ENCODE data around the gene PHF21B. TPM values are rescaled to one million over a fixed set of nuclear protein-coding genes. Genes with fewer than 3 reads are reported as not detected.

The PHF21B gene
- total and polyA plus RNA-seq, 3 donors from 2014 or later = 8.5 to 37.9 (median 19.0) TPM

- no peak for TF ChIP-seq POLR2A (IDR thresholded peaks at IDR 0.05)
- no peak for TF ChIP-seq CTCF (IDR thresholded peaks at IDR 0.05)
- no peak for DNase-seq
- intact Hi-C loops (cut with DNase I; ENCODE audit: low total_unique reads) = no loop called here
These were observed 116.7 kb downstream of the PHF21B start for GRCh38 chr22:44892803-44893730.

GRCh38 chr22:44892243-44892642 is 117.6 kb downstream of the PHF21B start:
- H3K27ac ChIP-seq = no peak overlapping the region
- H3K4me3 ChIP-seq = no peak overlapping the region
- no peaks in the 10 kb centered on the region for H3K9me3 ChIP-seq
- TF ChIP-seq CTCF (IDR thresholded peaks at IDR 0.05) (no peak), POLR2A (IDR thresholded peaks at IDR 0.05) (no peak)
- intact Hi-C loops (cut with DNase I; ENCODE audit: low total_unique reads) = no loop called here
- H3K27me3 ChIP-seq = no peaks in the 10 kb centered on the region
- no peak for DNase-seq
- H3K36me3 ChIP-seq (ENCODE audit: low read depth, missing control alignments) = no peaks in the 10 kb centered on the region
- 83 to 91% methylated on average over 13 of the region's 13 CpGs for WGBS, 2 donors
- no peaks in the 10 kb centered on the region for H3K4me1 ChIP-seq

More at GRCh38 chr22:44892803-44893730, 116.7 kb downstream of the PHF21B start:
- 91 to 95% methylated on average over 10 to 20 of the region's 20 CpGs for WGBS, 2 donors
- H3K9me3 ChIP-seq = no peaks in the 10 kb centered on the region
- no peaks in the 10 kb centered on the region for H3K4me1 ChIP-seq
- H3K4me3 ChIP-seq = no peak overlapping the region
- no peaks in the 10 kb centered on the region for H3K36me3 ChIP-seq (ENCODE audit: low read depth, missing control alignments)
- no peaks in the 10 kb centered on the region for H3K27me3 ChIP-seq
- no peak overlapping the region for H3K27ac ChIP-seq

GRCh38 chr22:44891791-44892190 is 118.0 kb downstream of the PHF21B start:
- Histone ChIP-seq H3K9me3 (no peaks in the 10 kb centered on the region), H3K27me3 (no peaks in the 10 kb centered on the region), H3K4me1 (no peaks in the 10 kb centered on the region), H3K36me3 (ENCODE audit: low read depth, missing control alignments) (no peaks in the 10 kb centered on the region), H3K27ac (no peak overlapping the region), H3K4me3 (no peak overlapping the region)
- 87 to 100% methylated on average over 5 to 11 of the region's 11 CpGs for WGBS, 2 donors
- TF ChIP-seq CTCF (IDR thresholded peaks at IDR 0.05) (no peak), POLR2A (IDR thresholded peaks at IDR 0.05) (no peak)
- intact Hi-C loops (cut with DNase I; ENCODE audit: low total_unique reads) = no loop called here
- no peak for DNase-seq

GRCh38 chr22:44891293-44891747 is 118.5 kb downstream of the PHF21B start:
- intact Hi-C loops (cut with DNase I; ENCODE audit: low total_unique reads) = no loop called here
- Histone ChIP-seq H3K36me3 (ENCODE audit: low read depth, missing control alignments) (no peaks in the 10 kb centered on the region), H3K4me3 (no peak overlapping the region), H3K27ac (no peak overlapping the region), H3K9me3 (no peaks in the 10 kb centered on the region), H3K4me1 (no peaks in the 10 kb centered on the region), H3K27me3 (no peaks in the 10 kb centered on the region)
- no peak for DNase-seq
- 87 to 95% methylated on average over 9 to 11 of the region's 11 CpGs for WGBS, 2 donors
- TF ChIP-seq CTCF (IDR thresholded peaks at IDR 0.05) = no peak
- TF ChIP-seq POLR2A (IDR thresholded peaks at IDR 0.05) = no peak
